Measurements from ENCODE around the gene CDH23.

The CDH23 gene

DNA sequence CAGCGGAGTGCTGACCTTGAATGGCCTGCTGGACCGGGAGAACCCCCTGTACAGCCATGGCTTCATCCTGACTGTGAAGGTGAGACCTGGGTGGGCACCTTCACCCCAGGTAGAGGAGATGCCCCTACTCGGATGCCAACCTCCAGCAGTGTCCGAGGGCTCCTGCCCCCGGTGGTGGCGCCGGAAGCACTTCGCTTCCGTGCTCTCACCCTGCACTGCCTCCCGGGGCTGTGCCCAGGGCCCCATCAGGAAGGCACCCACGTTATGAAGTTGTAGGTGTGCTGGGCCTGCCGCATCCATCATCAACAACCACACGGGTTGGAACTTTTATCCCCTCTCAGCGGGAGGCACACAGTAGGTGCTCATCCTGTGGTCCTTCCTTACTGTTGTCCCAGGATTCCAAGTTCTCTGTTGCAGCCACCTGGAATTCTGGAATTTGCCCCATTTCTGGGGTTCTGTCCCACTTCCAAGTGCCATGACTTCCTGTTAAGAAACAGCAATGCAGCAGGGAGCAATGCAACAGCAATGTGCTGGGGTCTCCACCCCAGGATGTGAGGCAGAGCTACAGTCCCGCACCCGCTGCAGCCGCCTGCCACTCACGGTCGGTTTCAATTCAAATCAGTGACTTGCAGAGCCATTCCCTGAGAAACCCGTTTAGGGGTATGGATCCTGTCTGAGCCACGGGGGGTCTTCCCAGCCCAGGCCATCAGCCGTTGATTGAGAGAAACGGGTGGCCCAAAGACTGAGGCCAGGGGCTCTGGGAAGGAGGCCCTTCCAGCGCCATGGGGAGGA is 219.0 kb downstream of the CDH23 start:
- no peak overlapping the region for H3K4me3 ChIP-seq (ENCODE audit: low read length)
- TF ChIP-seq, protein P1, sequence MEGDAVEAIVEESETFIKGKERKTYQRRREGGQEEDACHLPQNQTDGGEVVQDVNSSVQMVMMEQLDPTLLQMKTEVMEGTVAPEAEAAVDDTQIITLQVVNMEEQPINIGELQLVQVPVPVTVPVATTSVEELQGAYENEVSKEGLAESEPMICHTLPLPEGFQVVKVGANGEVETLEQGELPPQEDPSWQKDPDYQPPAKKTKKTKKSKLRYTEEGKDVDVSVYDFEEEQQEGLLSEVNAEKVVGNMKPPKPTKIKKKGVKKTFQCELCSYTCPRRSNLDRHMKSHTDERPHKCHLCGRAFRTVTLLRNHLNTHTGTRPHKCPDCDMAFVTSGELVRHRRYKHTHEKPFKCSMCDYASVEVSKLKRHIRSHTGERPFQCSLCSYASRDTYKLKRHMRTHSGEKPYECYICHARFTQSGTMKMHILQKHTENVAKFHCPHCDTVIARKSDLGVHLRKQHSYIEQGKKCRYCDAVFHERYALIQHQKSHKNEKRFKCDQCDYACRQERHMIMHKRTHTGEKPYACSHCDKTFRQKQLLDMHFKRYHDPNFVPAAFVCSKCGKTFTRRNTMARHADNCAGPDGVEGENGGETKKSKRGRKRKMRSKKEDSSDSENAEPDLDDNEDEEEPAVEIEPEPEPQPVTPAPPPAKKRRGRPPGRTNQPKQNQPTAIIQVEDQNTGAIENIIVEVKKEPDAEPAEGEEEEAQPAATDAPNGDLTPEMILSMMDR (conservative IDR thresholded peaks at IDR 0.05; ENCODE audit: low read depth, low read length): no peak
- DNase-seq (ENCODE audit: low read depth): no peak

DNA sequence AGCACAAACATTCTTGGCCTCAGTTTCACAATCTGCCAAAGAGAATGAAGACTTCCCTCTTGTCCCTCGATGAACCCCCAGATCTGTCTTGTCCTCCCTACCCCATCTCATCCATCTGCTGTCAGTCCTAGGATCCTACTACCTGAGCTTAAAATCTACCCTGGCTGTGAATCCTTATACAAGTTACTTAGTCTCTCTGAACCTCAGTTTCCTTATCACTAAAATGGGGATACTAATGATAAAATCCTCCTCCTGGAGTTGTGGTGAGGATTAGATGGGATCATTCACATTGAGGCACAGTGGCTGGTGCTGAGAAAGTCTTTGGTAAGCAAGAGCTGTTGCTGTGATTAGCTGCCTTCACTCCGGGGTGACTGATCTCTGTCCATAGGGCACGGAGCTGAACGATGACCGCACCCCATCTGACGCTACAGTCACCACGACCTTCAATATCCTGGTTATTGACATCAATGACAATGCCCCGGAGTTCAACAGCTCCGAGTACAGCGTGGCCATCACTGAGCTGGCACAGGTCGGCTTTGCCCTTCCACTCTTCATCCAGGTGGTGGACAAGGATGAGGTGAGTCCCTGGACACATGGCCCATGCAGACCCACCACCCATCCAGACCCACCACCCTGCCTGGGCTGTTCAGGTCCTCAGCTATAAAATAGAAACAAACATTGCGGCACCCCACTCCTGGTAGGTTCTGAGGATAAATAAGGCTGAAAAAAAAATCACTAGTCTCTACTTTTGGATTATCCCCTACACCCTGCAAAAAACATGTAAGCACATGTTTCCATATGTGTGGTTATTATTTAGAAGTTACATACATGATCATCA is 220.3 kb downstream of the CDH23 start:
- H3K4me3 ChIP-seq (ENCODE audit: low read length): no peak overlapping the region
- no peak for DNase-seq (ENCODE audit: low read depth)
- TF ChIP-seq, protein P1 (conservative IDR thresholded peaks at IDR 0.05; ENCODE audit: low read depth, low read length): no peak

DNA sequence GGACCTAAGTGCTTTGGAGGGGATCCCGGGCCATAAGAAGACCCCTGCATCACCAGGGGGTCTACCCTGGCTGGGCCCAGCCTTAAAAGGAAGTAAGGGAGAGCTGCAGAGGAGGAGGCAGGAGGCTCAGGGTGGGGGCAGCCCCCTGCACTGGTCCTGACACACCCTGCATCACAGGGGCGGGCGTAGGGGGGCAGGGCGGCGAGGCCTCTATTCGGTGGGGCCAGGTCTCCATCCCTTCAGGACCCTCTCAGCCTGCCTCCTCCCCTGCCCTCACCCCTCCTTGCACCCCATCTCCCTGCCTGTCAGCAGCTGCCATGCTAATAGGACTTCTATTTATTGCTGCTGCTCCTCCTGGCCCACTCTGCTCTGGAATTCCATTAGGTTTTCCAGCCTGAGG is 221.5 kb downstream of the CDH23 start:
- no peak overlapping the region for H3K4me3 ChIP-seq (ENCODE audit: low read length)
- TF ChIP-seq, protein P1 (conservative IDR thresholded peaks at IDR 0.05; ENCODE audit: low read depth, low read length): no peak
- no peak for DNase-seq (ENCODE audit: low read depth)

DNA sequence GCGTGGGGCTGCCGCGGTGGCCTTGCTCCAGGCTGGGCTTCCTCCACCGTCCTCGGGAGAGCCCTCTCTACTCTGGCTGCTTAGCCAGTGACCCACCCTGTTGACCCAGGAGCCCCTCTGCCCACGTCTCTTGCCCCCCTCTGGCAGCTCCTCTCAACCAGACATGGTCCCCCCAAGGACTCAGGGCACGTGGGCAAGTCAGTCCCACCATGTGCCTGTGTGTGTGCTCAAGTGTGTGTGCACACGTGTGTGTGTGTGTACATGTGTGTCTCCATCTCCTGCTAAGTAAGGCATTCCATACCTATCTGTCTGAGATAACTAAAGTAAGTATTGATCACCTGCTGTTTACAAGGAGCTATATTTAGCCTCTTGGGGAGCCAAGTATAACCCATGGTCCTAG is 221.9 kb downstream of the CDH23 start:
- TF ChIP-seq, protein P1 (conservative IDR thresholded peaks at IDR 0.05; ENCODE audit: low read depth, low read length): no peak
- H3K4me3 ChIP-seq (ENCODE audit: low read length): no peak overlapping the region
- DNase-seq (ENCODE audit: low read depth): no peak

DNA sequence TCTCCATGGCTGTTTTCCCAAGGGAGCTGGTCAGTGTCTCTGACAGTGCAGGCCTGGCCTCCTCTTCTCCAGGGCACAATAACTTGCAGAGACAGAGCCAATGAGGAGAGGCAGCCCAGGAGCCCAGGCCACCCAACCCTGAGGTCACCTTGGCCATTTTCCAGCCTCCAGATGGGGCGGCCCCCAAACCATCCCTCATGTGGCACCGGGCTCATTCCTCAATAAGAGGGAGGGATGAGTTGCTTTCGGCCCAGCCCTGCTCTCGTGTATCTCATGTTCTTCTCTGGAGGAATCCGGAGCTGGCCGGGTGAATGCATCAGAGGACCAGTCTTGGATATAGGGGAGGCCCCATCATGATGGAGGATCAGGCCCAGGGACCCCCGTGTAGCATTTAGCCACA is 223.9 kb downstream of the CDH23 start:
- no peak overlapping the region for H3K4me3 ChIP-seq (ENCODE audit: low read length)
- TF ChIP-seq, protein P1 (conservative IDR thresholded peaks at IDR 0.05; ENCODE audit: low read depth, low read length): no peak
- no peak for DNase-seq (ENCODE audit: low read depth)

DNA sequence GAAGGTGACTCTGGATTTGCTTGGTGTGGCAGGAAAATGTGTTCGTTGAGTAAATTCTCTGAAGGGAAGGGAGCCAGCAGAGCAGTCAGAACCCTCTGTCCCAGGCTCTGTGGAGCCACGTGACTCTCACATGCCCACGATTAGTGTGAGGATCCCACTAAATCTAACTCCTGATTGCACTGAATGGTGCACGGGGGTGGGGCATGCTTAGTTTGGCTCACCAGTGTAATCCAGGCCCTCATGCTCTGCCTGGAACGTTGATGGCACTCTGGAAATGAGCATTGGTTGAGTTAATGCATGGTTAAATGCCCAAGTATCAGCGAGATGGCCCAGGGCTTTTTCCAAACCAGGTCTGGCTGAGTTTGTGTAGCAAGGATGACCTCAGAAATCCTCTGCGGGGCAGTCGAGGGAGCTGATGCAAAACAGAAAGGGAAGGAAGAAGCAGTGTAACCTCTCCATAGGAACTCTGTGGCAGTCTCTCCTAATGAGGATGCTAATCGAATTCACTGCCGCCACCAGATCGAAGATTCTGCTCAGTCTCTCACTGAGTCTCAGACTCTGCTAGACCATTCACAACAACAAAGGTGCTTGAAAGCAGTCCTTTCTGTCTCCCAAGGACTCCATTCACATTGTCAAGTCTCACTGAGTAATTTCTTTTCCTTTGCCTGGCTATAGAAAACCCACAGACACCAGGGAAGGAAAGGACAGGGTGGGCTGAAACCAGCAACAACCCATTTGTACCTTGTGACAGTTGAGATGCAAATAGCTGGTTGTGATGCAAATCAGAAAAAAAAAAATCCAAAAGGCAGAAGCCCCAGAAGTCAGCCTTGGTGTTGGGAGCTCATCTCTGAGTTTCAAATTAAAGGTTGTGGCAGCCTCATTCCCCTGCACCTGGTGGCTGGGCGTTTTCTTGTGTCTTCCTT is 224.8 kb downstream of the CDH23 start:
- TF ChIP-seq, protein P1 (conservative IDR thresholded peaks at IDR 0.05; ENCODE audit: low read depth, low read length): no peak
- DNase-seq (ENCODE audit: low read depth): peak; percentile 97
- no peak overlapping the region for H3K4me3 ChIP-seq (ENCODE audit: low read length)

Measured in retinal pigment epithelial cell (primary cell).